GM19397 (cell line): ENCODE results near the gene FDXR.

ENCODE experiments used
- ATAC-seq: cut with Tn5 transposase; IDR thresholded peaks from one replicate; pipeline ENCODE4 v1.9.1; 2021; ENCODE audit warnings: mild to moderate bottlenecking, moderate library complexity; ENCODE audit not compliant: unreplicated experiment

Gene FDXR

DNA sequence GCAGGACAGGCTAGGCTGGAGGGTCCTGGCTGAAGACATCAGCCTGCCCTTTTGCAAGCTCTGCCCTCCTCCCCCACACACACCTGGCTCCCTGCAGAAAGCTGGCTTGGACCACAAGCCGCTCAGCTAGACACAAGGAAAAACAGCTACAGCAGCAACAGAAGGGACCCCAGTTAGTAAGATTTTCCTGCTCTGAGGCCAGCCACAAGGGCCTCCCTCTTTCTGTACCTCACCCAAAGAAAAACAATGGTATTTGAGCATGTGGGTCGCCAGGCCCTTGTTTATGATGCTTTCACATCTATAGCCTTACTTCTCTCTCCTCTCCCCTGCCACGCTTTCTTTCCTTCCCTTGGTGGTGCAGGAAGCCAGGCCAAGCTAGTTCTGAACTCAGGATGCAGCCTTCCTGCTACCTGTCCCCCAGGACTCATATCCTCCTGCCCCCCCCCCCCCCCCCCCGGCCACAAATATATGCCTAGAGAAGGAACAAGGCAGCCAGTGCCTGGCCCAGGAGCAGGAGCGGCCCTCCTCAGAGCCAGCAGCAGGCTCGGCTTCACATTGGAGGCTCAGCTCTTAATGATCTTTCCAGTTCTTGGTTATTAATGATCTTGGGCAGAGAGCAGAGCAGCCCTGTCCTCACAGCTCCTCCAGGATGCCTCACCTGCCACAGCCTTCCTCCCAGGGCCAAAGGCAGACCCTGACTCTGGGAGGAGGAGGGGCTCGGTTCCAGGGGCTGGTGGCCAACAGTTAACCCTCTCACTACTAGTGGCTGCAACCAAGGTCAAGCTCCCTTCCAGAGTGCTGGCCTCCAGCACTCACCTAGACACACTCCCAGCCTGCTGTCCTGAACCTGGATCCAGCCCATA is 32.6 kb downstream of the FDXR start:
- ATAC-seq = no peak

DNA sequence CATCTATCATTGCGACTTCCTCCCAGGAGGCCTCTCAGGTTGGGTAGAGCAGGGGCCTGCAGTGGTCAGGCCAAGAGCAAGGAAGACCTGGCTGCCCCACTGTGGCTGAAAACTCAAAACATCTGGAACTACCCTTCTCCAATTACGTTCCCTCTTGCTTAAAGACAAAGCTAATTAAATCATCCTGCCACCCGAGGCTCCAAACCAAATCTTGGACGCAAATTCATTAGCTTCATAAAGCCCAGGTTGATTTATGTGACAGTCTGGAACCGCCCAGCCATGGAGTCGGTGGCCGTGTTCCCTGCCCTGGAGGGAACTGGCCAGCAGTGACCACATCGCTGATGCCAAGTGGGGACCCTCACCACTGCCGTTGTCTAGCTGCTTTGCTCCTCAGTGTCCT is 34.5 kb downstream of the FDXR start:
- no peak for ATAC-seq

GRCh38 chr17:74836691-74837467 is 35.9 kb downstream of the FDXR start:
- ATAC-seq = no peak

- no peak for ATAC-seq
These were observed 36.6 kb downstream of the FDXR start for GRCh38 chr17:74836191-74836590.

- ATAC-seq = no peak
These were observed 39.1 kb downstream of the FDXR start for GRCh38 chr17:74833501-74834377.

GRCh38 chr17:74832421-74832820 is 40.4 kb downstream of the FDXR start:
- no peak for ATAC-seq

DNA sequence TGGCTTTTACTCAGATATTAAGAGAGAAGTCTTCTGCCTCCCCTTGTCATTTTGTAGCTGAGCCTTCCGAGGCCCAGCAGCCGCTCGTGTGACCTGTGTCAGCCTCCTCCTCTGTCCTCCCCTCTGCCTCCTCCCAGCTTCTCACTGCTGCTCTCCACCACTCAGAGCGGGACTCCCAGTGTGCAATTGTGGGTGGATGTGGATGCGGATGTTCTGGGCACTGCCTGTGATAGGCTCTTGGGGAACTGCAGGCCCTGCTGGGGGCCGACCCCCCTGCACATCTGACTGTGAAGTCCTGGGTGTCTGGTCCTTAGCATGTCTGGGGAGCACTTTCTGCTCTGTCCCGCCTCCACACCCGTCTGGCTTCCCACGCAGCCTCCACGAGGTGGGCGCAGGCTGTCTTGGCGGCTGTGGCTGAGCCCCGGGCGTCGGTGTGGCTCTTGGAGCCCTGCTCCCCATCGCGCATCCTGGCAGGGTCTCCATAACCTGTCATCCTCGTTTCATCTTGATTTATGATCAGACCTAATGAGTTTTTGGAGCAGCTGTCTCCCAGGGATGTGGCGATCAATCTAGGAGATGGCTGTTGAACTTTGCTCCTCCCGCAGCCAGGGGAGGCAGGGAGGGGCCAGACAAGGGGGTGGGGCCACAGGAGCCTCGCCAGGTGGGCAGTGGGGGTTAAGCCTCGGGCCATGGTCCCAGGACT is 41.2 kb downstream of the FDXR start:
- no peak for ATAC-seq

DNA sequence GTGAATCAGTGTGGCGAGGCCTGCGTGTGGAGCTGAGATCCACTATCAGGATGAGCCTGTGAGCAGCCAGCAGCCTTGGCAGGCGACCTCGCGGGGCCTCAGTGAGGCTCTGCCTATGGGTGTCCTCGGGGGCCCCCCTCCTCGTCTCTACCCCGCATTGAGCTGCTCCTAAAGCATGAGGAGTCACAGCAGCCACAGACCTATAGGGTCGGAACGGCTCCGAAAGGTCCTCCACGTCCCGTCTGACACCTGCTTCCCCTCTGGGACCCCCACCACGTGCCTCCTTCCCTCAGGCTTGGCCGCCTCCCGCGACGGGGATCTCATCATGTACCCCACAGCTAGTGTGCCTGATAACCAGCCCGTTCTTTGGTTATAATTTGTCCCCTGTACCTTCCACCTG is 41.9 kb downstream of the FDXR start:
- ATAC-seq = no peak

- ATAC-seq = no peak
These were observed 45.0 kb downstream of the FDXR start for GRCh38 chr17:74827800-74828199.

GRCh38 chr17:74825952-74826719 is 46.7 kb downstream of the FDXR start:
- ATAC-seq = no peak

DNA sequence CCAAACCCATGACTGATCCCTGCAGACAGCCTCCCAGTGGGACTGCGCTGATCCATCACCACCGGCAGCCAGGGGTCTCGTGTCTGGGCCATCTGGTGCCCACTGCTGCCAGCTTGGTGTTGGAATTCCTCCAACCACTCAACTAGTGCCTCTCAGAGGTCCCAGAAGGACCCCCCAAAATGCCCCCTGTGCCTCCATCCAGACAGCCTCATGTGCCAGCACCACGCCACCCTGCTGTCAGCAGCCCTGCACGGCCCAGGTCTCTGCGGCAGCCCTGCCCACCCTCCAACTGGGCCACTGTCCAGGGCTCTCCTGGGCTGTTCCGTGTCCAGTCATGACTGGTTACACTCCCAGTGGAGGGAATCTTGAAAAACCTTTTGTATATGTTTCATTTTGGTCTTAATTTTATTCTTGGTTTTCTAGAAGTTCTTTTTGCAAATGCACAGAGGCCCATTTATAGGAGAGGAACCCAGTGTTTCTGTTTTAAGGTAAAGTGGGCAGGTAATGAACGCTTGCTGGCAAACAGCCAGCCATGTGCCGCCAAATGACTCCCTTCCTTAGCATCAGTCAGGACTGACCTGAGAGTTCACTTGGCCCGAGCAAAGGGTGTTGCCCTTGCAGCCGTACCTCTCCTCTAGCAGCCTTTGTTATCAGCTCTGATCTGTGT is 47.7 kb downstream of the FDXR start:
- ATAC-seq = no peak

DNA sequence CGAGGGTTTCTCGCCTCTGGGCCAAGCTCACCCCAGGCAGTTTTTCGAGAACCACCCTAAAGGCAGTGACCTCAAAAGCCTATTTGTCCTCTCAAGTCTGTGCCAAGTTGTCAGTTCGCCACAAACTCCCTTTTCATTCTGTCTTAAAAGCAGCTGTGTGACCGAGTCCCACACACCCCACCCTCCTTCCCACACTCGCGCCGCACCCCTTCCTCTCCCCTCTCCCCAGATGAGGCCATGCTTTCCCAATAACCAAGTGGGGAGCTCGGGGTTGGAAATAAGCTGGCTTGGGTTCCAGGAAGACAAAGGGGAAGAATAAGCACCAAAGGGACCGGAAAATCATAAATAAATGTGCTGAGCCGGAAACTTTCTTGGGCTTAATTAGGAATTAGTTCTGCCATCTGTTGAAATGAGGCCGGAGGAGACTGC is 49.8 kb downstream of the FDXR start:
- no peak for ATAC-seq

GRCh38 chr17:74822335-74822938 is 50.4 kb downstream of the FDXR start:
- ATAC-seq = no peak

- ATAC-seq = no peak
These were observed 51.0 kb downstream of the FDXR start for GRCh38 chr17:74821655-74822334.

- ATAC-seq = no peak
These were observed 52.9 kb downstream of the FDXR start for GRCh38 chr17:74819801-74820436.

DNA sequence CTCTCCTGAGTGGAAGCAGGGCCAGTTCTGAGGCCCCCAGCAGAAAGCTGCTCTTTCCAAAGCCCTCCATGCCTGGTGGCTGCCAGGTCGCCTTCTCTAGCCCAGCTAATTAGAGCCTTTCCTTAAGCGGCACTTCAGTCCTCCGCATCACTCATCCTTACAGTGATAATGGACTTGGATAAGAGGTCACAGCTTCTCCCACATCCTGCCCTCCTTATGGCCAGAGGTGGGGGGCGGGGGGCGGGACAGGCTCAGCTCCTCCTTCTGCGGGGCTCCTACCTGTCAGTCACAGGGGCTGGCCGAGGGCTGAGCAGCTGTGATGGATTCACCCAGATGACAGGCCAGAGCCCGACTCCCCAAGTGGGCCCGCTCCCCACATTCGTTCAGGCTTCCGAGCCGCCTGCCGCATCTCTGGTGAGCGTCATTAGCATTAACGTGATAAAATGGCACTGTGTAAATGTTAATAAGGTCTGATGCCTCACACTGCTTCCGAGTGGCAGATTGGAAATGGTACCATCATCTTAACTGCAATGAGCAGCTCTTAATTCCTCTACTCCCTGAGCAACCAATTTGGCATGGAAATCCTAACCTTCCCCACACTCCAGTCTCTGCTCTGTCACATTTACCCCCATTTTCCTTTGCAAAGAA is 54.4 kb downstream of the FDXR start:
- no peak for ATAC-seq

GRCh38 chr17:74816905-74817620 is 55.7 kb downstream of the FDXR start:
- ATAC-seq = no peak
